GM18499 (cell line): ENCODE data around the gene RPS14.
A peak's percentile ranks its signal among the peaks of the same experiment; 100 is the strongest.
"Not testable (repeated sequence)": the region's sequence is repeated elsewhere in the genome, so short reads cannot be mapped to it uniquely, and the experiment has no call there.

ENCODE experiments used
- ATAC-seq: cut with Tn5 transposase; IDR thresholded peaks from one replicate; pipeline ENCODE4 v1.9.1; 2021; ENCODE audit warnings: moderate number of reproducible peaks; ENCODE audit not compliant: insufficient read depth, unreplicated experiment

RPS14 gene

GRCh38 chr5:150419630-150420270 is 29.8 kb downstream of the RPS14 start:
- no peak for ATAC-seq

GRCh38 chr5:150413902-150414790 is 35.4 kb downstream of the RPS14 start:
- ATAC-seq = not testable (repeated sequence)

- no peak for ATAC-seq
Observed at GRCh38 chr5:150413176-150413901, 36.2 kb downstream of the RPS14 start.

GRCh38 chr5:150412319-150413175 is 37.0 kb downstream of the RPS14 start, which contains the start of gene CD74:
Gene CD74 (minus strand): TSS chr5:150412910. CDS start chr5:150412749, 161 bp downstream.
- peak; percentile 55 for ATAC-seq

GRCh38 chr5:150411245-150411979 is 38.1 kb downstream of the RPS14 start:
- no peak for ATAC-seq

- no peak for ATAC-seq
Observed at GRCh38 chr5:150410524-150411244, 38.9 kb downstream of the RPS14 start.

GRCh38 chr5:150409638-150410523 is 39.7 kb downstream of the RPS14 start:
- peak; percentile 25 for ATAC-seq

- no peak for ATAC-seq
Observed at GRCh38 chr5:150408231-150408943, 41.2 kb downstream of the RPS14 start.

- no peak for ATAC-seq
Observed at GRCh38 chr5:150407096-150407720, 42.3 kb downstream of the RPS14 start.

- no peak for ATAC-seq
Observed at GRCh38 chr5:150406723-150407095, 42.8 kb downstream of the RPS14 start.

- no peak for ATAC-seq
Observed at GRCh38 chr5:150406103-150406722, 43.3 kb downstream of the RPS14 start.

GRCh38 chr5:150404941-150405816 is 44.4 kb downstream of the RPS14 start:
- no peak for ATAC-seq

GRCh38 chr5:150404535-150404934 is 45.0 kb downstream of the RPS14 start:
- ATAC-seq = no peak

- ATAC-seq = no peak
Observed at GRCh38 chr5:150404121-150404520, 45.4 kb downstream of the RPS14 start.

- no peak for ATAC-seq
Observed at GRCh38 chr5:150402901-150403342, 46.6 kb downstream of the RPS14 start.
